ENCODE measurements around the gene HK1.

The HK1 gene

DNA sequence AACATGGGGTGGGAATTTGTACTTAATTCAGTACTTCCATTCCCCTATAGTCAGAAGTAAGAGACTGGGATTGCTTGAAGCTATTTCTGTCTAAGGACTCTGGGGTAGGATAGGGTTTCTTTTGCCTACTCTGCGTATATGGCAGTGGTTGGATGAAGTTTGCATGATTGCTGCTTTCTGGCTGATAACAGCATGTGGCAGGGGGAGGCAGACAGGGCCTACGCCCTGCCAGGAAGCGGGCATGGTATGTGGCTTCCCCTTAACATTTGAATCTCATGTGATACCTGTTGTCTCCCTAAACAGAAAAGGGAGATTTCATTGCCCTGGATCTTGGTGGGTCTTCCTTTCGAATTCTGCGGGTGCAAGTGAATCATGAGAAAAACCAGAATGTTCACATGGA is 81.3 kb downstream of the HK1 start:
- TF ChIP-seq, protein P1, sequence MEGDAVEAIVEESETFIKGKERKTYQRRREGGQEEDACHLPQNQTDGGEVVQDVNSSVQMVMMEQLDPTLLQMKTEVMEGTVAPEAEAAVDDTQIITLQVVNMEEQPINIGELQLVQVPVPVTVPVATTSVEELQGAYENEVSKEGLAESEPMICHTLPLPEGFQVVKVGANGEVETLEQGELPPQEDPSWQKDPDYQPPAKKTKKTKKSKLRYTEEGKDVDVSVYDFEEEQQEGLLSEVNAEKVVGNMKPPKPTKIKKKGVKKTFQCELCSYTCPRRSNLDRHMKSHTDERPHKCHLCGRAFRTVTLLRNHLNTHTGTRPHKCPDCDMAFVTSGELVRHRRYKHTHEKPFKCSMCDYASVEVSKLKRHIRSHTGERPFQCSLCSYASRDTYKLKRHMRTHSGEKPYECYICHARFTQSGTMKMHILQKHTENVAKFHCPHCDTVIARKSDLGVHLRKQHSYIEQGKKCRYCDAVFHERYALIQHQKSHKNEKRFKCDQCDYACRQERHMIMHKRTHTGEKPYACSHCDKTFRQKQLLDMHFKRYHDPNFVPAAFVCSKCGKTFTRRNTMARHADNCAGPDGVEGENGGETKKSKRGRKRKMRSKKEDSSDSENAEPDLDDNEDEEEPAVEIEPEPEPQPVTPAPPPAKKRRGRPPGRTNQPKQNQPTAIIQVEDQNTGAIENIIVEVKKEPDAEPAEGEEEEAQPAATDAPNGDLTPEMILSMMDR (IDR thresholded peaks at IDR 0.05), result no peak

DNA sequence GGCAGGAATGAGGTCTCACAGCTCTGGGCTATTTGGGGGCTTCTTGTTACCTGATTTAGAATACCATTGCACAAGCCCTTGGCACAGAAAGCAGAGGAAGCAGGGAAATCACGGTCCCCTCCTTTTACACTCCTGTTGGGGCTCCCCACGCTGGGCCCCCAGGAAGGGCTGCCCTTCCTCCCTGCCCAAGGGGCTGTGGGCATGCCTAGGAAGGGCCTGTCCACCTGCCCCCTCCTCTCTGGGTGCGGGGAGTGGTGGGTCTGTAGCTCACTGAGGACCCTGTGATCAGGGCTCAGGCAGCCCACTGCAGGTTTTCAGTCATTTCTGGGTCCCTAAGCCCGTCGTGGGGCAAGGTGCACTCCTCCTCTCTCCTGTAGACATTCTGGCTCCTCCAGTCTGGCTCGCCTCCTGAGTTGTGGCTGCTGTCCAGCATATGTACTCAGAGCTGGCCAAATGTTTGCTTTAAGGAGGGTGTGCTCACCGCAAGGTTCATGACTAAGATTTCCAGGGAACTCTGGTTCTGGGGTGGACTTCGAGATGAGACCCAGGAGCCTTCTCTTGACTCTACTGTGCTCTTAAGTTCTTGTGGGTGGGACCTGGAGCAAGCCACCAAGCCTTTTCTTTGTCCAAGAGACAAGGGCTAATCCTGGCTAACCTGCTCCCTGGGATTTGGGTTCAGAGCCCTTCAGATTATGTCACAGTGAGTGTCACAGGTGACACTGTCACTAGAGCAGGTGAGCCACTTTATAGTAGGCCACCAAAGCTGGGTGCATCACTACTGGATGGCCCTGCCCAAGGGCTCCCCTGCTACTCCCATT is 82.4 kb downstream of the HK1 start:
- TF ChIP-seq, protein P1 (IDR thresholded peaks at IDR 0.05), result no peak

DNA sequence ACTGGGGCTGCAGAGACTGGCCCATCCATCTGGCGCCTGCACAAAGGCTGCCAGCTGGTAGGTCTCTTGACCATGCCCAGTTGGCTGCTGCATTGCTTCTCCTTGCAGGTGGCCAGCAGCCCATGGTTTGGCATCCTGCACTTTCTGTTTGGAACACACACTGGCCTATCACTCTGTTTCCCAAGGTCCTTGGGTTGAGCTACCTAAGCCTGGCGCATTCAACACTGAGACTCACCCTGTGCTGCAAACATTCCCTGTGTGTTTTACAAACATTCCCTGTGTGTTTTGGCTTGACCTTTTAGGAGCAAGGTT is 83.0 kb downstream of the HK1 start:
- TF ChIP-seq, protein P1 (IDR thresholded peaks at IDR 0.05), result no peak

GRCh38 chr10:69362471-69362954 is 84.2 kb downstream of the HK1 start:
- TF ChIP-seq, protein P1 (IDR thresholded peaks at IDR 0.05), result no peak

DNA sequence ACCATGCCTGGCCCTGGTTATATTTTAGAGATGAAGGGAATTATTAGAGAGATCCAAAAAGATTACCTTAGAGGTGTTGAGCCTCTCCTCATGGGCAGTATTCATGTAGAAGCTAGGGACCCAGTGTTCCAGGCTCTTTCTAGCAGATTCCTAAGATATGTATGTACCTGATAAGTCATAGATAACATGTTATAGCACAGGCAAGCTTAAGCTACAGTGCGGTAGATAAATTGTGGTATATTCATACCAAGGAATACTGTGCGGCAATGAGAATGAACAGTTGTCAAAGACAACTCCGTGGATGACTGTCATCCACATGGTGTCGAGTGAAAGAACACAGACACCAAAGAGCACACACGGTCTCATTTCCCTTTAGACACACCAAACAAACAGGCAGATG is 85.4 kb downstream of the HK1 start:
- TF ChIP-seq, protein P1 (IDR thresholded peaks at IDR 0.05), result no peak

DNA sequence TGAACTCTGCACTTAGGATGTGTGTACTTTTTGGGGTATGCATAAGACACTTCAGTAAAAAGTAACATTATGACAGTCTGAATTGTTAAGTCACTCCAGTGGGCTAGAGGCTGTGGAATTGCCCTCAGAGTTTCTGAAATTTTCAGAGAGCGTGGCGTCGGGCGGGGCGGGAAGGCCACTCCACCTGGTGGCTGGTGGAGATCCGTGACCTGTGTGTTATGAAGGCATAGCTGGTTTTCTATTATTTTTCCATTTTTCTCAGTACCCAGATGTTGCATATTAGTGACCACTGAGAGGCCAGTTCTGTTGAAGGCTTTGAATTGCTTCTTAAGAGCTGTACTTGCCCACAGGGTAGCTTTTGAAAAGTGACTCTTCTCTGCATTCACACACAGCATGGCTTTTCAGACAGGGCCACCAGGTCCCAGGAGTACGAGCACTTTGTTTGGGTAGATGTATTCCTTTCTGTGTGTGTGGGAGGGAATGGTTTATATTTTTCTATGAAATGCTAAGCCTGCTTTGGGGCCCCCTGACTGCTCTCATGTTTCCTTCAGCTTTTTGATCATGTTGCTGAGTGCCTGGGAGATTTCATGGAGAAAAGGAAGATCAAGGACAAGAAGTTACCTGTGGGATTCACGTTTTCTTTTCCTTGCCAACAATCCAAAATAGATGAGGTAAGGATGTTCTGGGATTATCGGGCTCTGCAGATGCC is 86.1 kb downstream of the HK1 start:
- TF ChIP-seq, protein P1 (IDR thresholded peaks at IDR 0.05), result no peak

DNA sequence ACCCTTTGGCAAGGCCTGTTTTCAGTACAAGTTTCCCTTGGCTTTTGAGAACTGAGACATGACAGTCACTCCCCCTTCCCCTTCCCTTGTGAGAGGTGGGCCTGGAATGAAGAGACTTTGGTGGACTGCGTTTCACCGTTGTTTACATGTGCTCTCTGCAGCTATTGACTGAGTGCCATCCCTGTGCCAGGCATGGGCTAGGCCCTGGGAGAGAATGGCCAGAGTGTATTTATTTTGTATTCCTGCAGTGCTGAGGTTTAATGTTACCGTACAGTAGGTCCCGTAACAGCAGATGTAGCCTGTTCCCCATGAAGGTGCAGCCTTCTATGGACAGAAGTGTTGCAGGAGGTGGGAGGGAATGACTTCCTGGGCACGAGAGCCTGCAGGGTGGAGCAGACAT is 88.4 kb downstream of the HK1 start:
- TF ChIP-seq, protein P1 (IDR thresholded peaks at IDR 0.05), result no peak
